Erythroblast (primary cell): Measurements from ENCODE around the gene PRSS12.

Experiments
- GATA1 ChIP-seq: IDR thresholded peaks from 2 replicates; pipeline ENCODE4 v1.6.1; 2011; ENCODE audit warnings: low read depth, mild to moderate bottlenecking, control low read depth, low read length, moderate library complexity
- POLR2A ChIP-seq: IDR thresholded peaks from 2 replicates; pipeline ENCODE4 v1.6.1; 2011; ENCODE audit warnings: mild to moderate bottlenecking, low read length

GRCh38 chr4:118282692-118283091 lies 70.1 kb downstream of the PRSS12 start:
- no peak for TF ChIP-seq POLR2A
- no peak for TF ChIP-seq GATA1
